ENCODE data around the gene RUNX1. TPM values are rescaled to one million over a fixed set of nuclear protein-coding genes. Genes with fewer than 3 reads are reported as not detected.

Gene RUNX1
- total RNA-seq, 1 donor from 2014 or later = 2.2 TPM

GRCh38 chr21:35041122-35041521, 8.0 kb downstream of the RUNX1 start:
- no peak for DNase-seq
- no peak for ATAC-seq
- intact Hi-C loops (cut with micrococcal nuclease) = no loop called here

- DNase-seq (no peak), ATAC-seq (no peak)
- intact Hi-C loops (cut with micrococcal nuclease) = no loop called here
Observed at GRCh38 chr21:35039595-35040289, 9.4 kb downstream of the RUNX1 start.

GRCh38 chr21:35038772-35039319, 10.3 kb downstream of the RUNX1 start:
- ATAC-seq = no peak
- intact Hi-C loops (cut with micrococcal nuclease) = no loop called here
- DNase-seq = no peak

- intact Hi-C loops (cut with micrococcal nuclease) = no loop called here
- ATAC-seq (no peak), DNase-seq (no peak)
Observed at GRCh38 chr21:35037384-35037765, 11.7 kb downstream of the RUNX1 start.

GRCh38 chr21:35036465-35037383, 12.4 kb downstream of the RUNX1 start:
- DNase-seq (no peak), ATAC-seq (no peak)
- intact Hi-C loops (cut with micrococcal nuclease) = no loop called here

- intact Hi-C loops (cut with micrococcal nuclease) = no loop called here
- no peak for ATAC-seq
- no peak for DNase-seq
Observed at GRCh38 chr21:35035581-35035980, 13.5 kb downstream of the RUNX1 start.

- DNase-seq (no peak), ATAC-seq (no peak)
- intact Hi-C loops (cut with micrococcal nuclease) = no loop called here
Observed at GRCh38 chr21:35035116-35035515, 14.0 kb downstream of the RUNX1 start.

GRCh38 chr21:35034203-35034926, 14.7 kb downstream of the RUNX1 start:
- DNase-seq = no peak
- intact Hi-C loops (cut with micrococcal nuclease) = no loop called here
- no peak for ATAC-seq

GRCh38 chr21:35032474-35033263, 16.4 kb downstream of the RUNX1 start:
- intact Hi-C loops (cut with micrococcal nuclease) = no loop called here
- ATAC-seq = no peak
- DNase-seq = no peak

GRCh38 chr21:35028451-35028978, 20.6 kb downstream of the RUNX1 start:
- no peak for DNase-seq
- intact Hi-C loops (cut with micrococcal nuclease) = no loop called here
- ATAC-seq = no peak

- ATAC-seq = no peak
- intact Hi-C loops (cut with micrococcal nuclease) = no loop called here
- DNase-seq = no peak
Observed at GRCh38 chr21:35027563-35028450, 21.3 kb downstream of the RUNX1 start.

GRCh38 chr21:35026617-35027562, 22.2 kb downstream of the RUNX1 start:
- ATAC-seq = peak; percentile 85
- intact Hi-C loops (cut with micrococcal nuclease) = no loop called here

GRCh38 chr21:35026153-35026500, 23.0 kb downstream of the RUNX1 start:
- ATAC-seq (no peak), DNase-seq (no peak)
- intact Hi-C loops (cut with micrococcal nuclease) = no loop called here

More at GRCh38 chr21:35026617-35027562, 22.2 kb downstream of the RUNX1 start:
- peak; percentile 80 for DNase-seq

GRCh38 chr21:35025206-35026152, 23.6 kb downstream of the RUNX1 start:
- intact Hi-C loops (cut with micrococcal nuclease) = no loop called here
- ATAC-seq = no peak
- no peak for DNase-seq

GRCh38 chr21:35024513-35024912, 24.6 kb downstream of the RUNX1 start:
- DNase-seq = no peak
- intact Hi-C loops (cut with micrococcal nuclease) = no loop called here
- ATAC-seq = no peak

- DNase-seq (no peak), ATAC-seq (no peak)
- intact Hi-C loops (cut with micrococcal nuclease) = no loop called here
Observed at GRCh38 chr21:35024071-35024420, 25.1 kb downstream of the RUNX1 start.

Data from left ventricle myocardium superior (tissue), 1 donor.